HG03520 (cell line): ENCODE measurements around the gene BUD31.

Source experiments
- ATAC-seq: cut with Tn5 transposase; IDR thresholded peaks from one replicate; pipeline ENCODE4 v1.9.1; 2021; ENCODE audit warnings: mild to moderate bottlenecking, moderate library complexity; ENCODE audit not compliant: unreplicated experiment

Gene BUD31

DNA sequence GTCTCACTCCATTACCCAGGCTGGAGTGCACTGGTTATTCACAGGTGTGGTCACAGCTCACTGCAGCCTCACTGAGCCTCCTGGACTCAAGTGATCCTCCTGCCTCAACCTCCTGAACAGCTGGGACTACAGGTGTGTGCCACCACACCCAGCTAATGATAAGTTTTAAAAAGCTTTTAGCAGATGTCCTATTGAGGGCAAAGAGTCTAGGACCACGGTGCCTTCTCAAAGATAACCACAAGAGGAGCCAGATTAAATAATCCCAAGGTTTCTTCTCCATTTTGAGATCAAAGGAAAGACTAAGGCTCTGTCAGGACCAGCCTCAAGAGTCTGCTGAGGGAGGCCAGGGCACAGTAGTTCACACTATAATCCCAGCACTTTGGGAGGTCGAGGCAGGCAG lies 52.5 kb downstream of the BUD31 start:
- ATAC-seq: no peak

DNA sequence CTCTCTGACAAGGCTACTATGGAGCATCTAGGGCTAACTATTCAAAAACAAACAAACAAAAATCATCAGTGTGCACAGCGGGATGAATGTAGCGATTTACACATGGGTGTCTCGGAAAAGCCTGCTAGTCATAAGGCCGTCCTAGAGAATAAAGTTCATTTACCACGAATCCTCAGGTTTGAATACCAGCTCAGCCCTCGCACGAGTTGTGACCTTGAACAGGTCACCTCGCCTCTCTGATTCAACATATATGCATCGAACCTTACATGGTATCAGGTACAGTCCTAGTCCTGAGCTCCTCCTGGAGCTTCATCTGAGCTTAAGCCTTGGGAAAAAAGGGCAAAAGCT lies 56.6 kb downstream of the BUD31 start:
- ATAC-seq: no peak

DNA sequence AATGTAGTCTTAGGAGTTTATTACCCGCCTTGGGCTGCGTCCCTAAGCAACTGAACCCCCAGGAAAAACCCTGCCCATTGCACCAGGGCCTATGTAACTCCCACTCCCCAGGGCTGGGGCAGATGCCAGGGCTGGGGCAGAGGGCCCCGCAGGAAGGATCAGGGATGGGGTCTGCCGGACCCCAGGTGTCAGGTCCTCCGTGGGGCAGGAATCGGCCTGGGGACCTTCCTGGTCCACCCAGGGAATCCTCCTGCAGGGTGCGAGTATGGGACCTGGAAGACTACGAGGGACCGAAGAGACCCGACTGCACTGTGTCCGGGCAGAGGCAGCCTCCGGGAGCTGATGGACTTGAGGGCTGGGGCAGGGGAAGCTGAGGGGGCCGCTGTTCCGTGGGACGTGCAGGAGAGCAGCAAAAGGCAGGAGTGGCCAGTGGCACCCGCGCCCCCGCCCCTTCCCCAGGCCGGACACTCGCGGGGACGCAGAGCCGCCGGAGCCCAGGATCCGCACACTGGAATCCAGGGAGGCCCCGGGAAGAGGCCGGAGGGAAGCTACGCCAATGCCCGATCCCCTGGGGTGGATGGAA lies 59.7 kb downstream of the BUD31 start:
- ATAC-seq: no peak
